GM21737 (cell line): ENCODE results near the gene DMXL1.

Source experiments
- ATAC-seq: cut with Tn5 transposase; IDR thresholded peaks from one replicate; pipeline ENCODE4 v1.9.1; 2021; ENCODE audit warnings: mild to moderate bottlenecking, moderate library complexity; ENCODE audit not compliant: unreplicated experiment

DMXL1 gene

GRCh38 chr5:119257613-119258012, 186.7 kb downstream of the DMXL1 start:
- no peak for ATAC-seq

DNA sequence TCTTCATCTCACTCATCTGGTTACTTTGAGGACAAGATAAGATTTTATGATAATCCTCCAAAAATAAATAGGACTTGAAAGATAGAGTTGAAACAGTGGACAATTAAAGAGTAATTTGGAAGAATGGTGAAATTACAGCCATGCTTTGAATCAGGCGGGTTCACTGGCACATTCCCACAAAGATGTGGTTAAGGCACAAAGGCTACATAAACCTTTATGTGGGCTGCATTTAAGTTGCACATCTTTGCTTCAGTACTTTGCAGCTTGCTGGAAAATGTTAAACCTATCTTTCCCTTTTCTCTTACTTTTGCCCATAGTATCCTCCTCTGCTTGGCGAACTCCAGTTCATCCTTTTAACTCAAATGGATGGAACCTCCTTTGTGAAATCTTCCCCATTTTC, 192.8 kb downstream of the DMXL1 start:
- ATAC-seq = no peak

GRCh38 chr5:119264186-119264585, 193.3 kb downstream of the DMXL1 start:
- no peak for ATAC-seq

- peak; percentile 64 for ATAC-seq
These were observed 197.1 kb downstream of the DMXL1 start for GRCh38 chr5:119267958-119268386.

GRCh38 chr5:119268387-119269060, 197.6 kb downstream of the DMXL1 start:
- peak; percentile 92 for ATAC-seq

DNA sequence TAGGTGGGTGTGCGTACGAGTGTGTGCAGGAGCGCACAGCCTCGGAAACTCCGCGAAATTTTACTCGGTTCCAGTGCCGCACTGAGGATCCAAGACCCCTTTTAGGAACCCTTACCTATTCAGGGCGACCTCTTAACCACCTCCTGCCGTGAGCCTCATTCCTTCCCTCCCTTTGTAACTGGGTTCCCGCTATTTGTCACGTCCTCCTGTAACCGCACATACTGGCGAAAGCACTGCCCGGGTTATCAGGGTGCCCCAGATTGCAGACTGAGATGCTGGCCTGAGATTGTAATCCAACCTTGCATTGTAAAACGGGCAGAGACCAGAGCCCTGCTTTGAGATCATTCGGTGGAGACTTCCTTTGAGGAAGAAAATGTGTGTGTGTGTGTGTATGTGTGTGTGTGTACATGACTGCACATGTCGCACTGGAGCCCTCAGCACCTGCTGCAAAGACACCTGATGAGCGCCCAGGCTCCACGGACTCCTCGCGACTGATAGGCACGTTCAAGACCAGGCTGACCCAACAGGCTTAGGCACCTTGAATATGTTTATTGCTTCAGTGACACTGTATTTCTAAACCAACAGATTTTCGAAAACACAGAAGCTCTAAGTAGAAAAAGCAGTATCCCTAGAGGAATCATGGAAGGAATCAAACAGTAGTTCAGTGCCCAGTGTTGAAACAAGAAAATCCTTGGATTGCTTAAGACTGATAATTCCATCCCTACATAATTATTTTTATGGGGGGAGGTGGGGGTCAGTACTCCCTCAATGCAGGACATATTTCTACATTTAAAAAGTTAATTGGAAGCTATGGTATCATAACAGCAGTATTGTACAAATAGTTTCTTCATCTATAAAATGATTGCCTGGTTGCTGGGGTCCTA, 198.4 kb downstream of the DMXL1 start:
- ATAC-seq = no peak

GRCh38 chr5:119270121-119270565, 199.3 kb downstream of the DMXL1 start:
- no peak for ATAC-seq

DNA sequence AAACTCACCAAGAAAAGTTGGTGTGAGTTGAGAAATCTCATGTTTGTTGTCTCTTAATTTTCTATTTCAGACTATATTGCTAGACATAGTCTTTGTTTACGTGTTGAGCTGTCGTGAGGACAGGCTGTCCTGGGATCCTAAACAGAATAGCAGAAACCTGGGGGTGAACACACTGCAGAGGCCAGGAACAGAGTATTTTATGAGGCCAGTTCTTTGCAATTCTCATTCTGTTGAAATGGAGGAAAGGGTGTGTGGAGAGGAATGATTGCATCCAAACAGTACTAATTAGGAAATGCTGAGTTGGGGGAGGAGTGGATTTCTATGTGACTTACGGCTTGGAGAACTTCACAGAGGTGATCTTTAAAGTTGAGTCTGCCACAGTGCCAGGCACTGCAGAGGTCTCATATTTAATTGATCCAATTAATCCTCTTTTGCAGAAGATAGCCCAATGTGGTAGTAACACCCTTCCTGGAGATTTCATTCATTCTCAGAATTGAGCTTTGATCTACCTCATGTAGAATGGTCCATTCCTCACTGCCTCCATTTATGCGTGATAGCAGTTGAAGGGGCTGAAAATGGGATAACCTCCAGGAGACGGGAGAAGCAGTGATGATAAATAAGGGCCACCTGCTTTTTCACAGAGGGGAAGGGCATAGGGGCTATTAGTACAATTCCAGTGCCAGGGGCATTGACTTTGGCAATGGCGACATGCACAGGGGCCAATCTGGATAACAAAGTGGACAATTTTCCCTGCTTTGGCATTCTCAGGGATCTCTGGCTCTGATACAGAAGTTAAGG, 200.3 kb downstream of the DMXL1 start:
- ATAC-seq = no peak

DNA sequence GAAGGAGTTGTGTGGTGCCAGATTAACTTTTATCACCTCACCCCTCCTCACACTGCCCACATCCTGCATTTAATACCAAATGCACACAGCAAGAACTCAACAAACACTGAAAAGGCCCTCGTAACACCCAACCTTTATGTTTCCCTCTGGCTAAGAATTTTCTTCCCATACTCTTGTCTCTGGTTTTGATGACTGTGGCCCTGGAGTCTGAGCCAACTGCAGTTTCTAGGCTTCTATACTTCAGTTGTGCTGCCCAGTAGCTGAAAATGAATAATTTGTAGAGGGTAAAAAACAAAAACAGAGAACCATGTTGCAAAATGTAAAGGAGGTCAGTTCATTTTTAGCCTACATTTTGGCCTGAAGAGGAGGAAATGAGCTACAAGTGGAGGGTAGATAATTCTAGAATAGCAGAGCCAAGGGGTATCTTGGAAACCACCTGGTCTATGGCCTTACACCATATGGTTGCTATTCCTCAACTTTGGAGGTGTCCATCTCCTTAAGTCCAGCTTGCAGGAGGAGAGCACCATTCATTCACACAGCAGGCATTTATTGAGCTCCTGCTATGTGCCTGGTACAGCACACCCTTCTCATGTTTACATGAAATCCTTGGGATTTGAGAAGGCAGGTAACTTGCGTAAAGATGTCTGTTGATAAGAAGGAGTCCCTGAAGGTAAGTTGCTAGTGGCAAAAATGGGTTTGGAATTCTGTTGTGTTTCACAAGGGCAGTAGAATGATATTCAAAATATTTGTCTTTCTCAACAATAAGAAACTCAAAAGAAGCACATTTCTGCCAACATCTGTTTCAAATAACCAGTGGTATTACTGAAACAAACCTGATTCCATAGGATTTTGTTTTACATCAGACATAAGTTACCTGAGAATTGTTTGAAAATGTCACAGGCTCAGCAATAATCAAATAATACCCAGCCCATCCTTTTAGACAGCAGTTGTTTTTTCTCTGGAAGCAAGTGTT, 201.2 kb downstream of the DMXL1 start:
- ATAC-seq = no peak

DNA sequence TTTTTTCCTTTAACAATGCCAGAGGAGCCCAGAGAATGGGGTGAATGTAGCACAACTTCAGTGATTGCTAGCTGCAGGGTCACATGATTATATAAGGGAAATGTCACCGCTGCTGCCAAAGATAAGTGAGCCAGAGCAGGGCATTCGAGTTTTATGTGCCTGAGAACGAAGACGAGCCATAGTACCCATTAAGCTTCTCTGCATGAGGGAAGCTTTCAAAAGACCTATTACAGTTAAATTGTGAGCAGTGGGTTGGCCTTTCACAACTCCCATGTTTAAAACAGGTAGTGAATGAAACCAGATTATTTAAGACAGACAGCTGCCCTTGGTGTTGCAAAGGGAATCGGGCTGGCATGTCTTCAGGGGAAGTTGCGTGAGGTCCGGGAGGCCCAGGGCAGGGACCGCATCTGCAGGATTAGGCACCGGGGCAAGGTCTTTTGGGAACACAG, 202.5 kb downstream of the DMXL1 start:
- ATAC-seq = no peak

DNA sequence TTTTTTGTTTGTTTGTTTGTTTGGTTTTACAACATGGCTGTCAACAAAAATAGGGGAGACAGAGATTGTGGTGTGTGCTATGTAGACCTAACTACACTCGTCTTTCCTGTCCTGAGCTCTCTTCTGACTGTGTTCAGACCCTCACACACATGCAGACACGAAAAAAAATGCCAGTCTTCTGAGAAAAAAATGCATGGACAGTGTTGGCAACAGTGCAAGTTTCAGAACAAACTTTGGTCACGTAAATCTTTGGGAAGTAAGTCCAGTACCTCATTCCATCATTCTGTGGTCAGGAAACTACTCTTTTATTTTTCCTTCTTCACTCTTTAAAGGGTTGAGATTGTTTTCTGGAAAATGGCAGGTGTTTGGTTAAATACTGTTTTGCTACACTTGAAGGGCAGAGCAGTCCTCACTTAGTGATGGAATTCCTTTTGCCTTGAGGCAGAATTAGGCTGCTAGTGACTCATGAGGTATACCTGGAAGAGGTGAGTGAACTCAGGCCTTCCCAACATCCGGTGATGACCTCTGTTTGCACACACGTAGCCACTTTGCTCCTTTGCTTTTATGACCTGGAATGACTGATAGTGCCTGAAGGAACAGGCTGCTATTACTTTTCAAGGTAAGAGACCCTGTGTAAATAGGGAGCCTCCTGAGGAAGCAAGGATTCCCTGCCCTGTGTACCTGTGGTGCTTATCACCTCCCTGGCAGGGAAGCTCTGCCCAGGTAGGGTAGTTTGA, 203.3 kb downstream of the DMXL1 start:
- ATAC-seq = peak; percentile 0

GRCh38 chr5:119274767-119275130, 203.9 kb downstream of the DMXL1 start:
- peak; percentile 39 for ATAC-seq

GRCh38 chr5:119275146-119275545, 204.3 kb downstream of the DMXL1 start:
- ATAC-seq = peak; percentile 9

DNA sequence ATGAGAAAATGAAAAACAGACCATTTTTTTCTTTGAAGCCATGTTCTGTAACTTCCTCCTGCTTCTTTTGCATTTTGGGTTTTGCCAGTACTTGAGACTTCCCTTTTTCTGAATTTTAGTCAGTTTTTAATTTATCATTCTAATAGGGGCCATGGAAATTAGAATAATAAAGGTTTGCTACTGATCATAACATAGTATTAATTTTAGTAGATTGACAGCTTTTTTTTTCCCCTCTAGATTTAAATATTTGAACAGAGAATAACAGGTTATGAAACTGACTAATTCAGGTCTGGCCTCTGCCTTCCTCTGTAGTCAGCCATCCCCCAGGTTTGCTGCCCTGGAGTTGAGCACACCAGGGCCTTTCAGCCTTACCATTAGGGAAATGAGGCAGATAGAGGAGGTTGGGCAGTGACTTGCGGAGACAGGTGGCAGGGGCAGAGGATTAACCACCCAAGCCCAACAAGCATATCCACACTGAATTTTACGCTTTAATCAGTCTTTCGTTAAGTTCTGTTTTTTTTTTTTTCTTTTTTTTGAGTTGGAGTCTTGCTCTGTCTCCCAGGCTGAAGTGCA, 204.8 kb downstream of the DMXL1 start:
- ATAC-seq = peak; percentile 72

DNA sequence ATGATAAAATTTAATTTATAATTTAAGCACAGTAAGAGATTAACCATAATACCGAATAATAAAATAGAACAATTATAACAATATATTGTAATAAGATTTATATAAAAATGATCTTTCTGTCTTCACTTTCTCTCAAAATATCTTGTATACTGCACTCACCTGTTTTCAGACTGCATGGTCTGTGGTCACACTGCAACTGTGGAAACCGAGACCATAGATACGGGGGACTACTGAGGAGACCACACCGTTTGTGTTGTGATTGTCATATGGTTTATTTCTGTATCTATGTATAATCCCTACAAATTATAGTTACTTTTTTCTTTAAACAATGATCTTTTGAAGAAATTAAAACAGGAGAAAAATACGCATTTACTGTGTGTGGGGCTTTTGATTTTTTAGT, 206.1 kb downstream of the DMXL1 start:
- no peak for ATAC-seq

DNA sequence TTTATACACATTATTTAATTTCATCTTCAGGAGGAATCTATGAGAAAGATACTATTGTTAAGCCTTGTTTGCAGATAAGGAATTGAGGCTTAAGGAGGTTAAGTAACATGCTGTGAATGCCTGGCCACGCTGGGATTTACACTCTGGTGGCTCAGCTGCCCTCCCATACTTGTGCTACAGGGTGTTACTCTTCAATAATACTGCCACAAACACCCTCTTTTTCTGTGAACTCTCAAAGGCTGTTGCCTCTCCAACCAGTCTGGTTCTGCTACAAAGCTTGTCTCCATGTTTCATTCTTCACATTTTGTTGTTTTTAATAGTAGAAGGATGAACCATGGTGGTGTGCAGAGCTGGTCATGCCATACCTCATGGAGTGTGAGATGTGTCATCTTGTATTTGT, 208.2 kb downstream of the DMXL1 start:
- ATAC-seq = no peak

DNA sequence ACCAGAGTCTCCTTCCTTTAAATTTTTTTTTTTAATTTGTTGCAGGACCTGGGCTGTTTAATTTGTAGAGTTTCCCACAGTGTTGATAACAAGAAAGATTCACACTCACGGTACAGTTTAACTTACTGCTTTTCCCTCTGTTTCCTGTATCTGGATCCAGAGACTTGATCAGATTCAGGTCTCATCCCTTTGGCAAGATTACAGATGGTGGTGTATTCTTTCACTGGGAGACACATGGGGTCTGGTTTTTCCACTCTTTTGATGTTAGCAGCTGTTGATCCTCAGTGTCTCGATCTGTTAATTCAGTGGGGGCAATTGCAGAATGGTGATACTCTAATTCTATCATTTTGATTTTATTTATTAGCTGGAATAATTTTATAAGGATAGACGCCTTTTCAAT, 209.5 kb downstream of the DMXL1 start:
- ATAC-seq = no peak

GRCh38 chr5:119282628-119283027, 211.7 kb downstream of the DMXL1 start:
- no peak for ATAC-seq

- ATAC-seq = no peak
These were observed 213.1 kb downstream of the DMXL1 start for GRCh38 chr5:119284031-119284430.
